Hepatic stellate cell (primary cell): ENCODE measurements around the gene CDH13.

Source experiments
- DNase-seq: peaks from one replicate; pipeline ENCODE4 v3.0.0; 2011; ENCODE audit warnings: low spot score

Gene CDH13

GRCh38 chr16:83439412-83439811, 812.6 kb downstream of the CDH13 start:
- DNase-seq = no peak

GRCh38 chr16:83441517-83441916, 814.7 kb downstream of the CDH13 start:
- DNase-seq = peak; percentile 27

GRCh38 chr16:83443972-83444371, 817.2 kb downstream of the CDH13 start:
- no peak for DNase-seq

- no peak for DNase-seq
Measured at GRCh38 chr16:83447560-83447959, 820.8 kb downstream of the CDH13 start.

GRCh38 chr16:83449861-83450260, 823.1 kb downstream of the CDH13 start:
- no peak for DNase-seq

- no peak for DNase-seq
Measured at GRCh38 chr16:83453977-83454376, 827.2 kb downstream of the CDH13 start.

GRCh38 chr16:83455716-83456115, 828.9 kb downstream of the CDH13 start:
- DNase-seq = no peak

GRCh38 chr16:83456934-83457333, 830.2 kb downstream of the CDH13 start:
- DNase-seq = no peak

- peak; percentile 57 for DNase-seq
Measured at GRCh38 chr16:83458612-83459011, 831.8 kb downstream of the CDH13 start.

GRCh38 chr16:83464991-83465390, 838.2 kb downstream of the CDH13 start:
- no peak for DNase-seq

- peak; percentile 53 for DNase-seq
Measured at GRCh38 chr16:83470416-83470815, 843.6 kb downstream of the CDH13 start.

- no peak for DNase-seq
Measured at GRCh38 chr16:83472776-83473501, 846.2 kb downstream of the CDH13 start.

GRCh38 chr16:83473926-83474650, 847.3 kb downstream of the CDH13 start:
- DNase-seq = no peak

GRCh38 chr16:83475108-83475507, 848.3 kb downstream of the CDH13 start:
- no peak for DNase-seq

GRCh38 chr16:83481589-83481988, 854.8 kb downstream of the CDH13 start:
- DNase-seq = no peak

GRCh38 chr16:83482545-83483162, 855.9 kb downstream of the CDH13 start:
- no peak for DNase-seq

GRCh38 chr16:83490073-83490472, 863.3 kb downstream of the CDH13 start:
- DNase-seq = no peak

- no peak for DNase-seq
Measured at GRCh38 chr16:83494459-83494858, 867.7 kb downstream of the CDH13 start.

- no peak for DNase-seq
Measured at GRCh38 chr16:83501481-83501880, 874.7 kb downstream of the CDH13 start.

- no peak for DNase-seq
Measured at GRCh38 chr16:83508295-83508694, 881.5 kb downstream of the CDH13 start.

GRCh38 chr16:83509316-83509715, 882.5 kb downstream of the CDH13 start:
- no peak for DNase-seq

- no peak for DNase-seq
Measured at GRCh38 chr16:83510906-83511305, 884.1 kb downstream of the CDH13 start.
